KOPT-K1 (cell line): ENCODE results near the gene EHD2.
"Not testable (repeated sequence)": the region's sequence is repeated elsewhere in the genome, so short reads cannot be mapped to it uniquely, and the experiment has no call there.

Experiments
- H3K27ac ChIP-seq: fragments of 200-600 bp; sonication (generic); 2 replicates; pipeline ENCODE4 v1.5.1; 2016; ENCODE audit warnings: antibody characterized with exemption, mild to moderate bottlenecking, low read depth, low read length; ENCODE audit not compliant: poor library complexity, severe bottlenecking
- H3K36me3 ChIP-seq: fragments of 200-600 bp; sonication (generic); 2 replicates; pipeline ENCODE4 v1.5.1; 2017; ENCODE audit warnings: antibody characterized with exemption, mild to moderate bottlenecking, low read length, moderate library complexity; ENCODE audit not compliant: insufficient read depth
- H3K9me3 ChIP-seq: fragments of 200-600 bp; sonication (generic); 2 replicates; pipeline ENCODE4 v1.5.1; 2017; ENCODE audit warnings: antibody characterized with exemption, low read length, mild to moderate bottlenecking; ENCODE audit not compliant: insufficient read depth, poor library complexity, severe bottlenecking

The EHD2 gene

GRCh38 chr19:47718415-47719046 is 5.3 kb downstream of the EHD2 start:
- H3K27ac ChIP-seq, H3K36me3 ChIP-seq: not testable (repeated sequence)
- peaks cover 12% of the 10 kb centered on the region for H3K9me3 ChIP-seq

- Histone ChIP-seq H3K36me3 (peaks cover 5% of the 10 kb centered on the region; the same call in 1 of the 2 replicates), H3K9me3 (peaks cover 5% of the 10 kb centered on the region), H3K27ac (no peak overlapping the region)
These were observed 6.0 kb downstream of the EHD2 start for GRCh38 chr19:47719047-47719859.

GRCh38 chr19:47720669-47721422 is 7.6 kb downstream of the EHD2 start:
- Histone ChIP-seq H3K36me3 (peaks cover 5% of the 10 kb centered on the region; the same call in 1 of the 2 replicates), H3K9me3 (no peaks in the 10 kb centered on the region), H3K27ac (no peak overlapping the region)

DNA sequence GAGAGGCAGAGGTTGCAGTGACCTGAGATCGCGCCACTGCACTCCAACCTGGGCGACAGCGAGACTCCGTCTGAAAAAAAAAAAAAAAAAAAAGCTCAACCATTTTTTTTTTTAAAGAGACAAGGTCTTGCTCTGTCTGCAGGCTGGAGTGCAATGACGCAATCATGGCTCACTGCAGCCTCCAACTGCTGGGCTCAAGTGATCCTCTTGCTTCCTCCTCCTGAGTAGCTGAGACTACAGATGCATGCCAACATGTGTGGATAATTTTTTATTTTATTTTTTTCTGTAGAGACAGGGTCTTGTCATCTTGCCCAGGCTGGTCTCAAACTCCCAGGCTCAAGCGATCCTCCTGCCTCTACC is 10.3 kb downstream of the EHD2 start:
- no peaks in the 10 kb centered on the region for H3K9me3 ChIP-seq
- peak overlapping the region; percentile 19 for H3K27ac ChIP-seq
- H3K36me3 ChIP-seq = no peaks in the 10 kb centered on the region

DNA sequence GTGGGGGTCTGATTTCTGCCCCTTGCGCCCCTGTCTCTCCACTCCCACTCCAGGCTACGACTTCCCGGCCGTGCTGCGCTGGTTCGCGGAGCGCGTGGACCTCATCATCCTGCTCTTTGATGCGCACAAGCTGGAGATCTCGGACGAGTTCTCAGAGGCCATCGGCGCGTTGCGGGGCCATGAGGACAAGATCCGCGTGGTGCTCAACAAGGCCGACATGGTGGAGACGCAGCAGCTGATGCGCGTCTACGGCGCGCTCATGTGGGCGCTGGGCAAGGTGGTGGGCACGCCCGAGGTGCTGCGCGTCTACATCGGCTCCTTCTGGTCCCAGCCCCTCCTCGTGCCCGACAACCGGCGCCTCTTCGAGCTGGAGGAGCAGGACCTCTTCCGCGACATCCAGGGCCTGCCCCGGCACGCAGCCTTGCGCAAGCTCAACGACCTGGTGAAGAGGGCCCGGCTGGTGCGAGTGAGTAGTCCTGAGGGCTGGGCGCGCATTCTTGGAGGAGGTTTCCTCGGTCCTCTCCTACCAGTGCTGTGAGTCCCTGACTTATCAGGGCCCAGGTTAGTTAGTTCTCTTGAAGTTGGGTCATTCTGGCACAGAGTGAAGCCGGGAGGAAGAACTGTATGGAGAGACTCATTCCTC is 12.7 kb downstream of the EHD2 start:
- H3K9me3 ChIP-seq = no peaks in the 10 kb centered on the region
- H3K36me3 ChIP-seq = no peaks in the 10 kb centered on the region
- no peak overlapping the region for H3K27ac ChIP-seq

- Histone ChIP-seq H3K9me3 (no peaks in the 10 kb centered on the region), H3K27ac (no peak overlapping the region), H3K36me3 (no peaks in the 10 kb centered on the region)
These were observed 13.2 kb downstream of the EHD2 start for GRCh38 chr19:47726467-47726866.

- not testable (repeated sequence) for H3K36me3 ChIP-seq, H3K9me3 ChIP-seq
- H3K27ac ChIP-seq = peak overlapping the region; percentile 79
These were observed 15.1 kb downstream of the EHD2 start for GRCh38 chr19:47728295-47728694.

- peak overlapping the region; percentile 79 for H3K27ac ChIP-seq
- H3K9me3 ChIP-seq = no peaks in the 10 kb centered on the region
- no peaks in the 10 kb centered on the region for H3K36me3 ChIP-seq
These were observed 16.2 kb downstream of the EHD2 start for GRCh38 chr19:47729468-47729798.

DNA sequence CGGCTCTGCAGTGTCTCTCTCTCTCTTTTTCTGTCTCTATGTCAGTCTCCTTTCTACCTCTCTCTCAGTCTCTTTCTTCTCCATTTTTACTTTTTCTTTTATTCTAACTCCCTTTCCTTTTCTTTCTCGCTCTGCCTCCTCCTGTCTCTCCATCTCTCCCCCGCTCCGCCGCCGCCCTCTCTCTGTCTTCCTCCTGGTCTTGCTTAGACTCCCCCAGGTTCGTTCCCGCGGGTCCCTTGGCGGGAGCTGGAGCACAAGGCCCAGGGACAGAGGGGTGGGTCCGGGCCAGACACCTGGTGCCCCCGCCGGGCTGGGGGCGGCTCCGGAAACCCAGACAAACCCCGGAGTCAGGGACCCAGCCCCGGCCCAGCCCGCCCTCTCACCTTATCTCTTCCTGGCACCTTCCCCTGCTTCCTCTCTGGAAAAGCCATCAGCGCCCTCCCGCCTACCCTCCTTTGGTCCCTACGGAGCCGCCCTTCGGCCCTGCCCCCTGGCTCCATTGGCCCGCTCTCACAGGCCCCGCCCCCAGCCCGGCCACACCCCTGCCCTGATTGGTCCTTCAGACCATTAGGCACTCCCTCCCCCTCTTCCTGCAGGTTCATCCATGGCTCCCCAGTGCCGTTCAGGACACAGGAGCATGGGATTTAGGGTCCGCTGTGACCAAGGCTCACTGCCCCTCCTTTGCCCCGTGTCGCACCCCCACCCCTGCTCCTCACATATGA is 16.7 kb downstream of the EHD2 start:
- Histone ChIP-seq H3K27ac (peak overlapping the region; percentile 79), H3K9me3 (no peaks in the 10 kb centered on the region), H3K36me3 (no peaks in the 10 kb centered on the region)

GRCh38 chr19:47730521-47730889 is 17.3 kb downstream of the EHD2 start:
- no peaks in the 10 kb centered on the region for H3K9me3 ChIP-seq
- no peaks in the 10 kb centered on the region for H3K36me3 ChIP-seq
- peak overlapping the region; percentile 79 for H3K27ac ChIP-seq

DNA sequence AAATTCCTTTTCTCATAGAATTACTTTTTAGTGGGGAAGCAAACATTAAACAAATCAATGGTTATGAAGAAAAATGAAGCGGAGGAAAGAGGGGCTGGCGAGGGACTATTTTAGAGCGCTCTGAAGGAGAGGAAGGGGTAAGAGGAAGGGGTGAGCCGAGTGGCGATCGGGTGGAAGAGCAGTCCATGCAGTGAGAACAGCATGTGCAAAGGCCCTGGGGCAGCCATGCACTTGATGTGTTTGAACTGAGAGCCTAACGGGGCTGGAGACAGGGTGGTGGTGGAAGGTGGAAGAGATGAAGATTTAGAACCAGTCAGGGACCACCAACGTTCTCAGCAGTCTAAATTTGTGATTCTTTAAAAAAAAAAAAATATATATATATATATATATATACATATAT is 17.7 kb downstream of the EHD2 start:
- peak overlapping the region; percentile 79 for H3K27ac ChIP-seq
- no peaks in the 10 kb centered on the region for H3K9me3 ChIP-seq
- H3K36me3 ChIP-seq = no peaks in the 10 kb centered on the region

GRCh38 chr19:47735131-47735530 is 21.9 kb downstream of the EHD2 start:
- Histone ChIP-seq H3K36me3 (no peaks in the 10 kb centered on the region), H3K9me3 (no peaks in the 10 kb centered on the region), H3K27ac (no peak overlapping the region)

GRCh38 chr19:47740866-47741519 is 27.8 kb downstream of the EHD2 start:
- H3K27ac ChIP-seq = no peak overlapping the region
- no peaks in the 10 kb centered on the region for H3K36me3 ChIP-seq
- H3K9me3 ChIP-seq = no peaks in the 10 kb centered on the region

DNA sequence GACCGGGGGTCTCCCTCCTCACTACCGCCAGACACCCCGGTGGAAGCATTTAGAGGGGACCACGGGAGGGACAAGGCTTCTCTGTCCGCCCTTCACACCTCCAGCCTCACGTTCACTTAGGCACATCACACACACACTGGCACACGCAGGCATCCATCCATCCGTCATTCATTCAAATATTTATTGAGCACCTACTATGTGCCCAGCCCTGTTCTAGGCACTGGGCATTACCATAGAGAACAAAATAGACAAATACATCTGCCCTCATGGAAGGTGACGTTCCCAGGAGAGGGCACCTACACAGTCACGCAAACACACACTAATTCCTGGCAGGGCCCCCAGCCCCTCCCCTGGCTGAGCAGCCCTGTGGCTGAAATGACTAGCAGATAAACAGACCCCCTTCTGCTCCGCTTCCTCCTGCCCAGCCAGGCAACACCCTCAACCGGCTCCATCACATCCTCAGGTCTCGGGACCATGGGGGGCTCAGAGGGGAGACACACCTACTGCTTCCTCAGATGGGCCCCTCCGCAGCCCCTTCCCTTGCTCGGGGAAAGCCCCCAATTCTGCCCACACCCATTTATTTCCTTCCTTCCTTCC is 28.4 kb downstream of the EHD2 start:
- Histone ChIP-seq H3K9me3 (no peaks in the 10 kb centered on the region), H3K36me3 (peaks cover 2% of the 10 kb centered on the region), H3K27ac (no peak overlapping the region)
